Medulla oblongata (tissue), 1 donor: ENCODE data around the gene GNG2.

Experiments used
- DNase-seq: peaks from one replicate; pipeline ENCODE4 v3.0.0-alpha.2; 2015; ENCODE audit errors: extremely low spot score

The GNG2 gene

DNA sequence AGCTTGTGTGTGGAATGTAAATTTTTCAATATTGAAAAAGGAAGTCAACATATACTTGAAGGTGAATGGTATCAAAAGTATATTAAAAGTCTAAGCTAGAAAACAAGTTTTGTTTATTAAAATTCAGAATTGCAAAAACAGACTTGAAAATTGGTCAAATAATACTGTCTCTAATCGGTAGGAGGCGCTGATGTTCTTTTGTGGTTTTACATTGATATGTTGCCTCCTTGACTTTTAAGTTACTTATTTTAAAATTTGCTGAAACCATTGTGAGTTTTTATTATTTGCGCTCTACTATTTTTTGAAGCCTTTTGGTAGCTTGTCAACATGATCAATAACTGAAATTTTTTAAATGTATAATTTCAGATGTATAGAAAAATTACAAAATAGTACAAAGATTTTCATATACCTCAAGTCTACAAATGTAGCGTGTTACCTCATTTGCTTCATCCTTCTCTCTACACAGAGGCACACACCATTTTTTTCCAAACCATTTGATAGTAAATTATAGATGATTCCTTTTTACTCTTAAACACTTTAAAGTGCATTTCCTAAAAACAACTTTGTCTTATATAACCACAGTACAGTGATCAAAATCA is 135.8 kb downstream of the GNG2 start:
- DNase-seq, result peak; percentile 64

DNA sequence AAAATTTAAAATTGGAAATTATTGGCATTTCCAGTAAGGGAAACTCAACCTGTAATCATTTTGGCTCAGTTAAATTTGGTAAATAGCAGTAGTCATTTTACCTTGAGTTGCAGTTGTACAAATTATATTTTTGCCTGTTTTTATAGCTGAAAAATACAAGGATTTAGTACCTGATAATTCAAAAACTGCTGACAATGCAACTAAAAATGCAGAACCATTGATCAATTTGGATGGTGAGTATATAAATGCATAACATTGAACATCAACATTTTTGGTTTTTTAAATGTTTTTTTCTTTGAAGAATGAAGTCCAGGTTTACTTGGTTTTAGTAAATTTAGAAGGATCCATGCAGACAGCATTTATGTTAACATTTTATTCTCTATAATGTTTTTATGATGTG is 137.9 kb downstream of the GNG2 start:
- no peak for DNase-seq

- DNase-seq, result no peak
Measured at GRCh38 chr14:51999084-51999483, 138.7 kb downstream of the GNG2 start.

GRCh38 chr14:52000019-52000582 is 139.7 kb downstream of the GNG2 start:
- no peak for DNase-seq

DNA sequence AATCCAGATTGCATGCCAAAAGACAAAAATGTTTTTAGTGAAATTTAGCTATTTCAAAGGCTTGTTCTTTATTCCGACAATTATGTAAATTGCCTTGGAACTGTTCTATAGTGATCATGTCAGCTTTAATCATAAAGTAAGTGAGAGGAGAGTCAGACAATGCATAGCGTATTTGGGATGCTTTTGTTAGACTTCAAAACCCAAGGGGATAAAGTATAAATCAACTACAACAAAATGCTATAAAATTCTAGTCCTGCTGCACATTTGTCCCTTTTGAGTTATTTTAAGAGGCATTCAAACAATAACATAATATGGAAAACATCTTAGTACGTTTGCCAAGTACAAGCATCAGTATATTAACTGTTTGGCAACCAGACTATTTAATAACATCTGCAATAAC is 140.3 kb downstream of the GNG2 start:
- no peak for DNase-seq

DNA sequence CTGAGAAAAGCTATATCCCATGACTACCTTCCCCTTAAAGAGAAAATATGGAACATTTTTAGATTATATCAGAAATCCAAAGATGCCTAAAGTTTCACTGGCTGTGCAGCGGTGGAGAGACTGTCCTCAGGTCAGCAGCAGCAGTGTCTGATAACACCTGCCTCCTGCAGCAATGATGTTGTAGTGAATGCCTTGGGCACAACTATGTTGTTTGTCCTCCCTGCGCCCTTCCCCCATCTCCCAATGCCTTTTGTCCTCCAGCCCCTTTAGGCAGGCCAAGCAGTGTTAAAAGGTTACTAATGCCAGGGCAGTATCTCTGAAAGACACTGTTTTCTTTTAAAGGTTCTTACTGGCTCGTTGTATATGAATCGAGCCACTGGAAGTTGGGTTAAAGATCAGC is 142.1 kb downstream of the GNG2 start:
- DNase-seq, result no peak

DNA sequence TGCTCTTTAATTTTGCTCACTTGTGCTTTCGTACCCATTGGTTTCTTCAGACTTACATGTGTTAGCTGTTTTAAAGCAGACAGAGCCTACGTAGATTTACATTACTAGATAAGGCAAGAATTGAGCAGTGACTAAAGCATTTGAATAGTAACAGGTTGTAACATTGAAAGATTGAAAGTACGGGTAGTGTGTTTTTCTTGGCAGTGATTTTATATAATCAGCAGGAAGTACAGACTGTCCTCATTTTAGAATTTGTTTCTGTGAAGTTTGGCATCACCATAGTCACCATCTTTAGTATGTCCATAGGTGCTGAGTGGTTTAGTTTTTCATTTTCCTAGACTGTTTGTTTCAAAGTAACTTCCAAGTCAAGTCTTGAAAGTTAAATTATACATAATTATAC is 142.9 kb downstream of the GNG2 start:
- DNase-seq, result no peak

GRCh38 chr14:52005625-52006024 is 145.2 kb downstream of the GNG2 start:
- no peak for DNase-seq

GRCh38 chr14:52006361-52006760 is 145.9 kb downstream of the GNG2 start:
- no peak for DNase-seq

DNA sequence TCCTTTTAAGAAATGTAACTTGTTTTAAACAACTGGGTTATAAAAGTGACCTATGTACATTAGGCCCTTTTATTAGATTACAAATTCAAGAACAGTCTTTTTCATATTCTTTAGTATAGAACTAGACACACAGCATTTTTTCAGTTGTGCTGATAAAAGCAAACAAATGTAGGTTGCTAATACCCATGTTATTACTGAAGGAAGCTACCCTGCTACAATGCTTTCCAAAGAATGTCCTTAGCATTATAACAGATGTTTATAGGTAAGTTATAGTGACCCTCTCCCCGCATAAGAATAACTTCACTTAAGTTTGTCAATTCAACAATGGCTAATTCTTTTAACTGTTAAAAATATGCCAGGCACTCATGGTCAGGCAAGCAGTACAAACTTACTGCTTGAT is 146.8 kb downstream of the GNG2 start:
- no peak for DNase-seq

DNA sequence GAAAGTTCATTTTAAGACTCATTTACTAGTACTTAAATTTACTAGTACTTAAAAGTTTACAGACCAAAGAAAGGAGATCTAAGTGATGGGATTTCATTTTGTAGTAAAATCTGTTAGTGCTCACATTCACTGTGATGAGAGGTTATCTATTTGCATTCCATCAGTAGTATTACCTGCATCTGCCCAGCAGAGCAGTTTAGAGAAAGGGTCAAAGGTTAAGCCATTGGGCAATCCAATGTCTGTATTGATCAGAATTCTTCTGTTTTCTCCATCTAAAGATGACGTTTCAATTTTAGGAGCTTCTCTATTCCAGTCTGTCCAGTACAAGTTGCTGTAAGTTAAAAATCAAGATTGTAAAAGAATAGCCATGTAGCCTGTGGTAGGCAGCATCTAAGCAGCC is 147.2 kb downstream of the GNG2 start:
- DNase-seq, result no peak

- DNase-seq, result no peak
Measured at GRCh38 chr14:52008136-52008535, 147.7 kb downstream of the GNG2 start.

- no peak for DNase-seq
Measured at GRCh38 chr14:52010173-52010693, 149.8 kb downstream of the GNG2 start.

DNA sequence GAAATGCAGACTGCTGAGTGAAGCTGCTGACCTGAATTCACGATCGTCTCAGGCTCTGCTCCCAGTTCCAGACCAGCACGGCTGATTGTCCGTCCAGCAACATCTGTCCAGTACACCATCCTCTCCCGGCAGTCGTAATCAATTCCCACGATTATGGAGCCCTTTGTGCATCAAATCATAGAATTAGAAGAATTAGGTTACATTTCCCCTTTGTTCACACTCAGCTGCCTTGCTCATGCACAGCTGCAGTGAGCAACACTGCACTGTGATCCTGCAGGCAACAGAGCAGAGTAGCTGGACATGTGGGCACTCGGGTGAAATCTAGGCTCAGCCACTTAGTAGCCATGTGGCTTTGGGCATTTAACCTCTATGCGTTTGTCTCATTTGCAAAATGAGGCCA is 151.1 kb downstream of the GNG2 start:
- DNase-seq, result peak; percentile 63

- DNase-seq, result no peak
Measured at GRCh38 chr14:52012635-52013034, 152.2 kb downstream of the GNG2 start.

DNA sequence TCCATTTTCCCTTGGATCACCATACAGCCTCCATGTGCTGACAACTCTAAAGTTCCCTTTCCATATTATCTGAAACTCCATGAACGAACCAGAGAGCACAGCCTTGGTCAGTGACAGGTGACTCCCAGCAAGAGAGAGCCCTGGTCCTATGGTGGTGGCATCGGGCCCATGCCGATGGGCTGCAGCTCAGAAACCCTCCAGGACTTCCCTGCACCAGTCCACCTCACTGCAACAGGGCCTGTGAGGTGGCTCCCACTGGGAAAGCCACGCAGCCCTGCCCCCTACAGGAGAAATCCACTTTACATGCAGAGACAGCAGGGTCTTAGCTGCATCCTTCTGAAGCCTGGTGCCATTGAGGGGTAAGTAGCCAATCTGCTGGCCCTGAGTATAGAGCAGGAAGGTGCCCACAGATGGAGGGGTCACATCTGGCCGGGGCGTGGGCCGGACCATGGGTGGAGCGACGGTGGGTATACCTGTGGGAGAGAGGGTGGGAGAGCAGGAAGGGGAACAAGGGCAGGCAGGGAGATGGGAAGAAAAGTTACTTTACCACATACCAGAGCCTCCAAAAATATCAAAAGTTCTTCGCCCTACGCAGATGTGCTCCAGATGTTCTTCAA is 153.7 kb downstream of the GNG2 start:
- no peak for DNase-seq

GRCh38 chr14:52014601-52015267 is 154.3 kb downstream of the GNG2 start:
- DNase-seq, result peak; percentile 90

GRCh38 chr14:52015411-52016030 is 155.1 kb downstream of the GNG2 start:
- DNase-seq, result peak; percentile 80

GRCh38 chr14:52018252-52018651 is 157.8 kb downstream of the GNG2 start:
- no peak for DNase-seq

GRCh38 chr14:52018970-52019369 is 158.6 kb downstream of the GNG2 start:
- DNase-seq, result no peak
